Hematopoietic multipotent progenitor cell treated with erythropoietin and hydrocortisone succinate and interleukin-3 and kit ligand, for 8 days (in vitro differentiated cells): ENCODE measurements around the gene RASSF6.
"Not testable (repeated sequence)": the region's sequence is repeated elsewhere in the genome, so short reads cannot be mapped to it uniquely, and the experiment has no call there.

Source experiments
- DNase-seq: peaks from one replicate; pipeline ENCODE4 v3.0.0-alpha.2; 2015

The RASSF6 gene

DNA sequence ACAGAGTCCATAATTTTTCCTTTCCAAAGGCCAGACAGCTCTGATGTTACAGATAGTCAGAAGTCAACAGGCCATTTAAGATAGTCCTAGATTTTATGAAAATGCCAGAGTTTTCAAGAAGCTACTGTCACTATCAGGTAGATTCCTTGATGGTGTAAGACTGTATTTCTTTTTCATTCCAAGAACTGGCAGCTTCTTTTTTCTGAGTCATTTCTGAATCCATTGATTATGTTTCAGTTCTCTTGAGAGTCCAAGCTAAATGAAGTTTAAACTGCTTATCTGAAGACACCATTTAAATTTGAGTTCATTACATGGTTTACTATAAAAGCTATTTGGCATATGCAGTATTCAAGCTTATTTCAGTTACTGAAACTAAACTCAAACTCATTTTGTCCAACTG, 44.6 kb downstream of the RASSF6 start:
- no peak for DNase-seq

DNA sequence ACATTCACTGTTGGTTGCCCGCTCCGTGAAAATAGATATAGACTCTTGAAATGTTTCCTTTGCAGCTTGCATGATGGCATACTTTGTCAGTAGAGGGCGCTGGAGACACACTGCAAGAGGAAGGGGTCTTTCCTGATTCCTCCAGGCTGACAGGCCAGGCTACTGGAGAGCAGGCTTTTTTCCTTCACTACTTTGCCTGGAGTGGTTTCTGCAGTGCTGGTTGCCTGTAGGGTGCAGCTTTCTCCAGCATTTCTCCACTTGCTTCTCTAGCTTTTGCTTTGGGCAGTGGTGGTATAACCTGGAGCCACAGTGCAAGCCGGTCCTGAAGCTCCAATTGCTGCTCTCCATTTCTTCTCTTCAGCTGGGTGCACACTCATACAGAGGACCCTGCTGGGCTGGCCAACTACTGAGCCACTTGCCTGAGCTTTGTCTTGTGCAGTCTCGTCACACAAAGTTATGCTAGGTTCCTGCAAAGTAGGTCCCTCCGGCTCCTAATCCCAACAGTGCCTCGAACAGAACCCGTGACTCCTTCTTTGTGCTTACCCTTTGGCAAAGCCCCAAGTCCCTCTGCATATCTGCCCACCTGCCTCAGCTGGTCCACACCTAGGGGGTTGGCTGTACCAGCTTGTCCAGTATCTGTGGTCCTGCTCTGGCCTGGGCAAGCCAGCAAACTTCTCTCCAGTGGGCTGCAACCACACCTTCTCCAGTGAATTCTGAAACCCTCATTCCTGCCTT, 46.3 kb downstream of the RASSF6 start:
- DNase-seq, result peak; percentile 68

- DNase-seq, result not testable (repeated sequence)
Observed at GRCh38 chr4:73550865-73551264, 69.4 kb downstream of the RASSF6 start.

DNA sequence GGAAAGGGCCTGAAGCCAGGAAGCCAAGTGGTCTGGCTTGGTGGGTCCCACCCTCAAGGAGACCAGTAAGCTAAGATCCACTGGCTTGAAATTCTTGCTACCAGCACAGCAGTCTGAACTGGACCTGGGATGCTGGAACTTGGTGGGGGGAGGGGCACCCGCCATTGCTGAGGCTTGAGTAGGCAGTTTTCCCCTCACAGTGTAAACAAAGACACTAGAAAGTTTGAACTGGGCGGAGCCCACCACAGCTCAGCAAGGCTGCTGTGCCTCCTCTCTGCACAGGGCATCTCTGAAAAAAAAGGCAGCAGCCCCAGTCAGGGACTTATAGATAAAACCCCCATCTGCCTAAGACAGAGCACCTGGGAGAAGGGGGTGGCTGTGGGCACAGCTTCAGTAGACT, 75.6 kb downstream of the RASSF6 start:
- DNase-seq, result no peak

GRCh38 chr4:73541251-73541650, 79.0 kb downstream of the RASSF6 start:
- no peak for DNase-seq

GRCh38 chr4:73540826-73541225, 79.4 kb downstream of the RASSF6 start:
- DNase-seq, result no peak

DNA sequence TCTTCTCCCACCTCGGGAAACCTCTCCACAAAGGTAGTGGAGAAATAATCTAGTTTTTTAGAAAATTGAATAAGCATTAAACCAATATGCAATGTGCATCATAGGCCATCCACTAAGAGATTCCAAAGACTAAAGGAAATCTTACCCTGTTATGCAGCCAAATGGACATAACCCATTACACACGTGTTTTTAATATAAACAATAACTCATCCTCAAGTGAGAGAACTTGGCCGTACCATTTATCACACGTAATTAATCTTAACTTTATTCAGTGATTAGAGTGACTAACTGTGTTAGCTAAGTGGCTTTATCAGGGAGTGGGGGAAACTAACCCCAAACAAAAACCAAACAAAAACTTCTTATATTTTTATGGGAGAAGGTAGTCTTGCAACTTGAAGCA, 80.8 kb downstream of the RASSF6 start:
- DNase-seq, result no peak

DNA sequence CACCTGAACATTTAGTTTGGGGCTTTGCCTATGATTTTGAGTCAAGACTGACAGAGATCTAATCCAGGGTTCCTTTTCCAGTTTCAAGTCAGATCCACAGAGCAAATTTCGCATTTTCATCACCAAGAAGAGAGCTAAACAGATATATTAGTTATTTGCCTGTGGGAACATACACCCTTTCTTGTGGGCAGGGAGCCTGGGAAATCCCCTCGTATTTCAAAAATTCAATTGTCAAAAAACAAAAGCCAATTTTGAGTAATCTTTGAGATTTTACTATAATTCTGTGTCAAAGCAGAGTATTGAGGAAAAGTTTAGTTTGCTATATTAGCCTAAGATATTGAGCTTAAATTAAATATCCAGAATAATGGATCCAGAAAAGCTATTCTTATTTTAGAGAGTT, 82.1 kb downstream of the RASSF6 start:
- no peak for DNase-seq

DNA sequence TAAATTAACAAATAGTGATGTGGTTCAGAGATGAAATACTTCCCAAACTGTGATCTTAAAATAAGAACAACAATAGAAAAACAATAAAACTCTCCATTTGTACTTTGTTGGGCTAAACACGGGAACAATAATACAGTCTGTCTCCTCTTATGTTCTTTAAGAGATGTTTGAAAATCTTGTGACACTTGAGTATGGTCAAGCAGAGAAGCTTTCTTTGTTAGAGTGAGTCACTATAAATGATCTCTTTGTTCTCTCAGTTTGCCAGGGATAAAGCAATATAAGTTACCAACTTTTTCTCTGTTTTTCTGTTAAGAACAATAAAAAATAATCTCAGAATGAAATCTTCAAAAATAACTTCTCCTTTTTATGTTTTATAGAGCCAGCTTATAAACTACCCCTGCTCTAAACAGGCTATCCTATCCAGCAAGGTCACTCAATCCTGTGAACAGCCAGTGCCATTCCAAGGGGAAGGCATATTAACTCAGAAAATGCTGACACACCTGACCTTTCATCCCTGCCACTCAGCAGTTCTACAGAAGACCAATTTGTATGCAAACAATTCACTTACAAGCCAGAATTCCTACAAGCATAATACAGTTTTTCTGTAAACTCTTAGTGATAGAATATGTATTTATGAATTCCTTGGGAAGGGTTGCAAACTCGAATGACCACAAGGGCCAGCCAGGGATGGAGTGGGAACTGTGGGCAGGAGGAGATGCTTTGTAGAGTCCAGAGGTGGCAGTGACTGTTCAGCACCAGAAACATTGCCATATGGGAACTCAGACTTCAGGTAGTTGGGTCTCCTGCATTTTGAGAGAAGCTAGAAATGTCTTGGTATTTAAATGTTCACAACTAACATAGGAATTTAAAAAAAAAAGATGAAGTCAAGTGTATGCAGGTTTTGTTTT, 86.5 kb downstream of the RASSF6 start:
- no peak for DNase-seq

DNA sequence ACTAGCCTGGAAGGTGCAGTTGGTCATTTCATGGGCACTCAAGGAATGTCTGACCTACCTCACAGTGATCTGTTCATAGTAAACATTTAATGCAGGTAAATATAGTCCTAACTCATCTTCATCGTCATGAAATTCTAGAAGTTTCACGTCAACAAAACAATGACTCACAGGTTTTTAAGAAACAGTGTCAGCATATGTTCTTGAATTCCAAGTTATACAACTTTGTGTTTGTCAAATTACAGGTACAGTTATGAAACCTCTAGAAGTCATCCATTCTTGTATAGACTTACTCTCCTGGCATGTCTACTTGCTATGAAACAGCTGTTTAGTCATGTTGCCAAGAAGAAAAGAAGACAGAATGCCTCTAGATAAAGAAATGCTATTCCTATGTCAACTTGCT, 92.1 kb downstream of the RASSF6 start:
- no peak for DNase-seq

DNA sequence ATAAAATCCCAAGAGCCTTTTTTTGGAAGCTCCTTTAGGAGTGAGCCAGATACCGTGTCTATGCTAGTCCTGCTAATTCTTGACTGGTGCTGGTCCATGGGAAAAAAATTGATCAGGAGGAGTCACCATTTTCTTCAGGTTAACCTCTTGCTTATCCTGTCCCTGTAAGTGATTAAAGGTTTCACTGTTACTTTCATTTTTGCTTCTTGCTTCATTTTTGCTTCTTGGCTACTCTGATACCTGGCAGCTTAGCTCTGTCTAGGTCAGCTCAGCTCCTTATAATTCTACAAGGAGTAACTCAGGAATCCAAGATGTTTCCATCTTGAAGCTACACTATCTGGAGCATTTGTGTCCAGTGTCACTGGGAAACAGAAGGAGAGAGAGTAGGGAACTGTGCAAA, 93.0 kb downstream of the RASSF6 start:
- no peak for DNase-seq

DNA sequence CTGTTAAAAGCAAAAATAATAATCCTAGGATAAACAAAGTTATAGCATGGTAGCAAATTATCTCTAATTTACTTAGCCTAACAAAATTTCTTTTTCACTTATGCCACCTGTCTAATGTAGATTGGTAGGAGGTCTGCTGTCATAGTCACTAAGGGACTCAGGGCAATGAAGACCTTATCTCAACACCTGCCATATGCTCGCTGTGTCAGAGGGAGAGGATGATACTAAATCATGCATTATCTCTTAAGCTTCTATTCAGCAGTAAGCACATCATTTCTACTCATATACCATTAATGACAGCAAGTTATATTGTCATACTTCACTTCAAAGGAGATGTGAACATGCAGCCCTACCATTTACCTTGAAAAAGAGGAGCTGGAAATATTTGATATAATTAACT, 94.6 kb downstream of the RASSF6 start:
- no peak for DNase-seq

DNA sequence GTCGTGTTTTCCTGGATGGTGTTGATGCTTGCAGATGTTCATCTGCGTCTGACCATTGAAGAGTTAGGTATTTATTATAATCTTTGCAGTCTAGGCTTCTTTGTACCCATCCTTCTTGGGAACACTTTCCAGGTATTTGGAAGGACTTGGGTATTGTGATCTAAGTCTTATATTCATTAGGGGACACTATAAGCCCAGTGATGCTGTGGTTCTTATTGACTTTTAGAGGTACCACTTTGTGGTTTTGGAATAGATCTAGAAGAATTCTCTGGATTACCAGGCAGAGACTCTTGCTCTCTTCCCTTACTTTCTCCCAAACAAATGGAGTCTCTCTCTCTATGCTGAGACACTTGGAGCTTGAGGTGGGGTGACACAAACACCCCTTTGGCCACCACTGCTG, 97.1 kb downstream of the RASSF6 start:
- no peak for DNase-seq
